ENCODE results near the gene IGSF6. TPM values are rescaled to one million over a fixed set of nuclear protein-coding genes. Genes with fewer than 3 reads are reported as not detected.
"Not testable (repeated sequence)": the region's sequence is repeated elsewhere in the genome, so short reads cannot be mapped to it uniquely, and the experiment has no call there.

IGSF6 gene
- total RNA-seq, 1 experiment from 2014 or later, result 0.56 TPM

DNA sequence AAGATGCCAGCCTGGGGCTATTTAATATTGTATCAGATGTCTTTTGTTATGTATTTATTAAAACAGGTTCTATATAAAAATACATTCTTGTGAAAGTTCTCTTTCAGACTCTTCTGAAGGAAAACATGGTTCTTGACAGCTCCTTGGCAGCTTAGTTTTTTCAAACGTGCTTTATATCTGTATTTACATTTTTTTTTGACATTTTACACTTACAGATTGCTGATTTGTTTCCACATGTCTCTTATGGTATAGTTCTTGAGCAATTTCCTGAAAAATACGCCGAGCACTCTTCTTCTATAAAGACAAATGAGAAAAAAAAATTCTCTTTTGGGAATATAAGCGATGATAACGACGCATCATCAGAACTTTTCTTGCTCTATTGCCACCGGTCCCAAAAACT, 9.5 kb downstream of the IGSF6 start:
- H4K20me1 ChIP-seq (ENCODE audit: insufficient read depth, low read depth, low read length), result no peaks in the 10 kb centered on the region
- peak overlapping the region; percentile 97 for H3K27ac ChIP-seq (ENCODE audit: low read length)
- peak overlapping the region; percentile 13; the same call in 1 of the 2 replicates for H3K4me3 ChIP-seq (ENCODE audit: low read length)
- peak; percentile 57 for DNase-seq
- peak overlapping the region; percentile 79 for H3K4me2 ChIP-seq (ENCODE audit: low read depth, low read length, poor library complexity, severe bottlenecking)
- no peak overlapping the region for H2AFZ ChIP-seq (ENCODE audit: low read length)
- no peaks in the 10 kb centered on the region for H3K9me3 ChIP-seq (ENCODE audit: low read length)
- H3K4me1 ChIP-seq (ENCODE audit: low read length), result peaks cover 72% of the 10 kb centered on the region
- H3K9ac ChIP-seq (ENCODE audit: low read length), result peak overlapping the region; percentile 69
- H3K27me3 ChIP-seq (ENCODE audit: low read length), result no peaks in the 10 kb centered on the region
- no peaks in the 10 kb centered on the region for H3K9me2 ChIP-seq (replicated peaks; ENCODE audit: insufficient read depth, low read length)
- H3K36me3 ChIP-seq (ENCODE audit: insufficient read depth, low read length), result no peaks in the 10 kb centered on the region
- H3K79me2 ChIP-seq (ENCODE audit: low read length), result peaks cover 32% of the 10 kb centered on the region

DNA sequence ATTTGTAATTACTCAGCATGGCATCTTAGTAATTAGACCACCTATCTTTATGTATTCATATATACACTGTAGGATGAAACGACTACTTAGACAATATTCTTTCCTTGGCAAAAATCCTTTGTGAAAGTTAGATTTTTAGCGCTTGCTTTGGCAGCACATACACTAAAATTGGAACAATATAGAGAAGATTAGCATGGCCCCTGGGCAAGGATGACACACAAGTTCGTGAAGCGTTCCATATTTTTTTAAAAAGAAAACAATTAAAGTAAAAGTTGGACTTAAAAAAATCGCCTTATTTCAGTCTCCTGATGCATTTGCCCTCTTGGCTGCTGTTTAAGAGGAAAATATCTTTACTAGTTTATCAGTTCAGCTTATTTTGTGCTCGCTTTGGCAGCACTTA, 10.5 kb downstream of the IGSF6 start:
- H3K27me3 ChIP-seq (ENCODE audit: low read length), result no peaks in the 10 kb centered on the region
- H2AFZ ChIP-seq (ENCODE audit: low read length), result no peak overlapping the region
- DNase-seq, result no peak
- H3K79me2 ChIP-seq (ENCODE audit: low read length), result peaks cover 26% of the 10 kb centered on the region
- H3K4me3 ChIP-seq (ENCODE audit: low read length), result no peak overlapping the region
- no peak overlapping the region for H3K9ac ChIP-seq (ENCODE audit: low read length)
- H3K4me2 ChIP-seq (ENCODE audit: low read depth, low read length, poor library complexity, severe bottlenecking), result peak overlapping the region; percentile 49
- H3K9me3 ChIP-seq (ENCODE audit: low read length), result no peaks in the 10 kb centered on the region
- no peaks in the 10 kb centered on the region for H4K20me1 ChIP-seq (ENCODE audit: insufficient read depth, low read depth, low read length)
- peak overlapping the region; percentile 97 for H3K27ac ChIP-seq (ENCODE audit: low read length)
- H3K9me2 ChIP-seq (replicated peaks; ENCODE audit: insufficient read depth, low read length), result no peaks in the 10 kb centered on the region
- H3K36me3 ChIP-seq (ENCODE audit: insufficient read depth, low read length), result no peaks in the 10 kb centered on the region
- H3K4me1 ChIP-seq (ENCODE audit: low read length), result peaks cover 62% of the 10 kb centered on the region

DNA sequence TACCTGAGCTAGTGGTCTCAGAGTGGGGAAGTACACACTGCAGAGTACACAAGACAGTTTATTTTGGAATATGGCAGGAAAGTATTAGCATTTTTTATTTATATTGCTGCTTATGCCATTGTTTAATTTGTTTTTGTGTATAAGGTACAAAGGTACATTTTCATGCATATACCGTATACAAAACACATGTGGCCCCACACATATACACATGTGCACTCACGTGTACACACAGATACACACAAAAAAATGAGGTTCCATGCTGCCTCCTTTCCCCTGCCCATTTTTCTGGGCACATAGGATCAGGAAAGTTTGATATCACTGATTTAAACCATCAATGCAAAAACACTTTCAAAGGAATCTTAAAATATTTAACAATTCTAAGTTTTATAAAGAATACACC, 12.9 kb downstream of the IGSF6 start:
- Histone ChIP-seq H3K27me3 (ENCODE audit: low read length) (no peaks in the 10 kb centered on the region), H3K4me3 (ENCODE audit: low read length) (no peak overlapping the region), H3K36me3 (ENCODE audit: insufficient read depth, low read length) (no peaks in the 10 kb centered on the region), H2AFZ (ENCODE audit: low read length) (no peak overlapping the region), H3K9me2 (replicated peaks; ENCODE audit: insufficient read depth, low read length) (no peaks in the 10 kb centered on the region), H4K20me1 (ENCODE audit: insufficient read depth, low read depth, low read length) (no peaks in the 10 kb centered on the region), H3K79me2 (ENCODE audit: low read length) (peaks cover 26% of the 10 kb centered on the region), H3K4me2 (ENCODE audit: low read depth, low read length, poor library complexity, severe bottlenecking) (no peak overlapping the region), H3K9me3 (ENCODE audit: low read length) (no peaks in the 10 kb centered on the region), H3K27ac (ENCODE audit: low read length) (no peak overlapping the region), H3K4me1 (ENCODE audit: low read length) (peaks cover 38% of the 10 kb centered on the region), H3K9ac (ENCODE audit: low read length) (no peak overlapping the region)
- DNase-seq, result no peak

DNA sequence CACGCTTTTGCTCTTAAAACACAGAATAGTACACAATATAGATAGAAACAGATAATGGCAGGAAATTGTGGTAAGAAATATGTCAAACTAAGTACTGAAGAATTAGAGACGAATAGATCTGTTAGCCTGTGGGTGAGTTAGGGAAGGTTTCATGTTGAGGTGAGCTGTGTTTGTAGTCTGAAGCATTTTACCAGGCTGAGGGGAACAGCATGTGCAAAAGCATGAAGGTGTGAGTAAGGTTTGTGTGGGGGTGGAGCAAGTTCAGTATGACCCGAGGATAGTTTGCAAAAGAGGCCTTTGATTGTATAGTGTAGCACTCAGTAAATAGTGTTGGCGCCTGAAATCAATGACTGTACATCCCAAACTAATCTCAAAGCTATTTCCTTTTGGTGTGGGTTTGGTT, 13.8 kb downstream of the IGSF6 start:
- no peaks in the 10 kb centered on the region for H3K36me3 ChIP-seq (ENCODE audit: insufficient read depth, low read length)
- peaks cover 21% of the 10 kb centered on the region for H3K79me2 ChIP-seq (ENCODE audit: low read length)
- no peak overlapping the region for H3K4me2 ChIP-seq (ENCODE audit: low read depth, low read length, poor library complexity, severe bottlenecking)
- DNase-seq, result no peak
- peaks cover 29% of the 10 kb centered on the region for H3K4me1 ChIP-seq (ENCODE audit: low read length)
- H4K20me1 ChIP-seq (ENCODE audit: insufficient read depth, low read depth, low read length), result no peaks in the 10 kb centered on the region
- H3K4me3 ChIP-seq (ENCODE audit: low read length), result no peak overlapping the region
- H2AFZ ChIP-seq (ENCODE audit: low read length), result no peak overlapping the region
- no peaks in the 10 kb centered on the region for H3K27me3 ChIP-seq (ENCODE audit: low read length)
- H3K9me3 ChIP-seq (ENCODE audit: low read length), result no peaks in the 10 kb centered on the region
- no peaks in the 10 kb centered on the region for H3K9me2 ChIP-seq (replicated peaks; ENCODE audit: insufficient read depth, low read length)
- no peak overlapping the region for H3K9ac ChIP-seq (ENCODE audit: low read length)
- peak overlapping the region; percentile 32 for H3K27ac ChIP-seq (ENCODE audit: low read length)

DNA sequence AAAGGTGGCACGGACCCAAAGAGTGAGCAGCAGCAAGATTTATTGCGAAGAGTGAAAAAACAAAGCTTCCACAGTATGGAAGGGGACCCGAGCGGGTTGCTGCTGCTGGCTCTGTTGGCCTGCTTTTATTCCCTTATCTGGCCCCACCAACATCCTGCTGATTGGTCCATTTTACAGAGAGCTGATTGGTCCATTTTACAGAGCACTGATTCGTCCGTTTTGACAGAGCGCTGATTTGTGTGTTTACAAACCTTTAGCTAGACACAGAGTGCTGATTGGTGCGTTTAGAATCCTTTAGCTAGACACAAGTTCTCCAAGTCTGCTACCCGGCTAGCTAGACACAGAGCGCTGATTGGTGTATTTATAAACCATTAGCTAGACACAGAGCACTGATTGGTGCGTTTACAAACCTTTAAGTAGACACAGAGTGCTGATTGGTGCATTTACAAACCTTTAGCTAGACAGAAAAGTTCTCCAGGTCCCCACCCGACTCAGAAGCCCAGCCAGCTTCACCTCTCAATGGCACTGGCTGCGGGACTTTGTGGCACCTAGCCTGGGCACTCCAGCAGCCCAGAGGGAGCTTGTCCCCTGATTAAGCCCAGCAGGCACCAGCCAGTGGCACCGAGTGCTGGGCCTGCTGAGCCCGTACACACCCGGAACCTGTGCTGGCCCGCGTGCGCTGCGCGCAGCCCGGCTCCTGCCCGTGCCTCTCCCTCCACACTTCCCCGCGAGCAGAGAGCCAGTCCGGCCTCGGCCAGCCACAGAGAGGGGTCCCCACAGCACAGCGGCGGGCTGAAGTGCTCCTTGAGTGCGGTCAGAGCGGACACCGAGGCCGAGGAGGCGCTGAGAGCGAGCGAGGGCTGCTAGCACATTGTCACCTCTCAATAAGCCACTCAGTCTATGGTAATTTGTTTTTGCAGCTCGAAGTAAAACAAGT, 15.1 kb downstream of the IGSF6 start:
- peaks cover 16% of the 10 kb centered on the region for H3K4me1 ChIP-seq (ENCODE audit: low read length)
- no peaks in the 10 kb centered on the region for H4K20me1 ChIP-seq (ENCODE audit: insufficient read depth, low read depth, low read length)
- no peak overlapping the region for H3K4me2 ChIP-seq (ENCODE audit: low read depth, low read length, poor library complexity, severe bottlenecking)
- no peak overlapping the region for H3K27ac ChIP-seq (ENCODE audit: low read length)
- peaks cover 10% of the 10 kb centered on the region; the same call in 1 of the 2 replicates for H3K79me2 ChIP-seq (ENCODE audit: low read length)
- no peak overlapping the region for H3K4me3 ChIP-seq (ENCODE audit: low read length)
- H3K9me3 ChIP-seq (ENCODE audit: low read length), result no peaks in the 10 kb centered on the region
- H3K9me2 ChIP-seq (replicated peaks; ENCODE audit: insufficient read depth, low read length), result no peaks in the 10 kb centered on the region
- H3K36me3 ChIP-seq (ENCODE audit: insufficient read depth, low read length), result no peaks in the 10 kb centered on the region
- no peak for DNase-seq
- H3K9ac ChIP-seq (ENCODE audit: low read length), result no peak overlapping the region
- H3K27me3 ChIP-seq (ENCODE audit: low read length), result no peaks in the 10 kb centered on the region
- no peak overlapping the region for H2AFZ ChIP-seq (ENCODE audit: low read length)

DNA sequence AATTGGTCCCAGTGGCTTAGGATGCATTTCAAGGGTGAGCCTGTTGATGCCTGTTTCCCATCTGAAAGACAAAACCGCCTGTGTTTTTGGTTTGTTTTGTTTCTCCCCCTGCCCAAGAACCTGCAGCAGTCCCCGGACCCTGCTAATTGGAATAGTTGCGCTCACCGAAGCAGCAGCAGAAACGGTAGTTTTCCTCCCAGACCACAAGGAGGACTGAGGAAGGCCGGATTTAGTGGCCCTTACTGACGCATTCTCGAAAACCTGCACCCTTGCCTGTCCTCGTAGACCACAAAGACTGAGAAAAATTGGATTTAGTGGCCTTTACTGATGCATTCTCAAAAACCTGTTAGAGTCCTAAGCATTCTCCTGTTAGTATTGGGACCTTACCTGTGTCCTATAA, 16.7 kb downstream of the IGSF6 start:
- H3K9ac ChIP-seq (ENCODE audit: low read length); DNase-seq; H3K9me2 ChIP-seq (replicated peaks; ENCODE audit: insufficient read depth, low read length); H4K20me1 ChIP-seq (ENCODE audit: insufficient read depth, low read depth, low read length); H3K9me3 ChIP-seq (ENCODE audit: low read length); H3K27me3 ChIP-seq (ENCODE audit: low read length); H2AFZ ChIP-seq (ENCODE audit: low read length); H3K4me2 ChIP-seq (ENCODE audit: low read depth, low read length, poor library complexity, severe bottlenecking); H3K4me3 ChIP-seq (ENCODE audit: low read length); H3K27ac ChIP-seq (ENCODE audit: low read length); H3K4me1 ChIP-seq (ENCODE audit: low read length); H3K36me3 ChIP-seq (ENCODE audit: insufficient read depth, low read length); H3K79me2 ChIP-seq (ENCODE audit: low read length): not testable (repeated sequence)

DNA sequence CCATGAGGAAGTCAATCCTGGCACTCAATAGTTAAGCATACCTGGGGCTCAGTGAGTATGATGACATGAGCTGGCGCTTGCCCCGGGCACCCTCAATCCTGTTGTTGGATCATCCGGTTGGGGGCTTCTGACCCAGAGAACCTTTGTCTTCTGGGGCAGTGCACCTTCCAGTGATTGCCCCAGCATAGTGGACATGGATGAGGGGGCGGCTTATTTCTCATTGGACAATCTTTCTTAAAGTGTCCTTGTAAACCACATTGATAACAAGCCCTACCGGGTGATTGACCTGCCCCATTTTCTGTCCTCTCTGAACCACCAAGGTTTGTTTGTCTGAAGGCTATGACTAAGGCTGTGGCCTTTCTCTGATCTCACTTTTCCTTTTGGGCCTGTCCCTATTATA, 18.2 kb downstream of the IGSF6 start:
- H3K4me1 ChIP-seq (ENCODE audit: low read length), result no peaks in the 10 kb centered on the region
- no peak overlapping the region for H3K4me3 ChIP-seq (ENCODE audit: low read length)
- H3K79me2 ChIP-seq (ENCODE audit: low read length), result peaks cover under 1% of the 10 kb centered on the region; the same call in 1 of the 2 replicates
- no peak overlapping the region for H3K9ac ChIP-seq (ENCODE audit: low read length)
- H3K9me3 ChIP-seq (ENCODE audit: low read length), result peaks cover 3% of the 10 kb centered on the region; the same call in 1 of the 2 replicates
- H2AFZ ChIP-seq (ENCODE audit: low read length), result no peak overlapping the region
- no peak for DNase-seq
- H3K36me3 ChIP-seq (ENCODE audit: insufficient read depth, low read length), result peaks cover 2% of the 10 kb centered on the region
- no peak overlapping the region for H3K27ac ChIP-seq (ENCODE audit: low read length)
- no peaks in the 10 kb centered on the region for H3K9me2 ChIP-seq (replicated peaks; ENCODE audit: insufficient read depth, low read length)
- H3K4me2 ChIP-seq (ENCODE audit: low read depth, low read length, poor library complexity, severe bottlenecking), result no peak overlapping the region
- no peaks in the 10 kb centered on the region for H3K27me3 ChIP-seq (ENCODE audit: low read length)
- H4K20me1 ChIP-seq (ENCODE audit: insufficient read depth, low read depth, low read length), result no peaks in the 10 kb centered on the region

DNA sequence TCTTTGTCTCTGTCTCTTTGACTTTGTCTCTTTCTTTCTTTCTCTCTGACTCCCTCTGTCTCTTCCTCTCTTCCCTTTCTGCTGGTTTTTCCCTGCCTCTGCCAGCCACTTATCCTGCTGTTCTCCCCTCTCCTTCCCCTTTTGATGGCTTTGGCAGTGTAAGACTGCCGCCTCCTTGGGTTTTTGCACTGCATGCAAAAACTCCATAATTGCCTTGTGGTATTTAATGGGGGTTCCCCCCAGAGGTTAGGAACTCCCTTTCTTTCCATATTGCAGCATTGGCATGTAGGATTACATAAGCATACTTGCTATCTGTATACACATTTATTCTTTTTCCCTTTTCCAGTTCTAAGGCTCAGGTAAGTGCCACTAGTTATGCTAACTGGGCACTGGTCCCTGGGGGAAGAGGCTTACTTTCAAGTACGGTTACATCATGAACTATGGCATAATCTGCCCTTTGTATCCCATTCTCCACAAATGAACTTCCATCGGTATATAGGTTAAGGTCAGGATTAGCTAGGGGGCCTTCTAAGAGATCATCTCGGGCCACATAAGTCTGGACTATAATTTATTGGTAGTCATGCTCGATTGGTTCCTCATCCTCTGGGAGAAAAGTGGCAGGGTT, 20.3 kb downstream of the IGSF6 start:
- not testable (repeated sequence) for H2AFZ ChIP-seq (ENCODE audit: low read length); H3K4me3 ChIP-seq (ENCODE audit: low read length); H4K20me1 ChIP-seq (ENCODE audit: insufficient read depth, low read depth, low read length); H3K9me2 ChIP-seq (replicated peaks; ENCODE audit: insufficient read depth, low read length); H3K27ac ChIP-seq (ENCODE audit: low read length); H3K4me1 ChIP-seq (ENCODE audit: low read length); H3K79me2 ChIP-seq (ENCODE audit: low read length); H3K4me2 ChIP-seq (ENCODE audit: low read depth, low read length, poor library complexity, severe bottlenecking); H3K27me3 ChIP-seq (ENCODE audit: low read length); H3K9ac ChIP-seq (ENCODE audit: low read length); DNase-seq; H3K9me3 ChIP-seq (ENCODE audit: low read length)
- peaks cover 16% of the 10 kb centered on the region for H3K36me3 ChIP-seq (ENCODE audit: insufficient read depth, low read length)
